OCI-LY1 (cell line): Measurements from ENCODE around the gene TXNRD2.

ENCODE experiments used
- H2AFZ ChIP-seq: fragments of 200-600 bp; sonication (generic), shearing (Covaris generic); 2 replicates; pipeline ENCODE4 v1.6.0; 2014; ENCODE audit warnings: antibody characterized with exemption, mild to moderate bottlenecking, low read length
- H3F3A ChIP-seq: fragments of 200-600 bp; sonication (generic), shearing (Covaris generic); 2 replicates; pipeline ENCODE4 v1.6.0; 2014; ENCODE audit warnings: mild to moderate bottlenecking, antibody characterized with exemption, low read length, moderate library complexity; ENCODE audit not compliant: insufficient read depth
- H3K27ac ChIP-seq: fragments of 200-600 bp; sonication (generic); 2 replicates; pipeline ENCODE4 v1.5.1; 2014; ENCODE audit warnings: low read length, mixed run types, mild to moderate bottlenecking, low read depth; ENCODE audit not compliant: poor library complexity, severe bottlenecking
- H3K27me3 ChIP-seq: fragments of 200-600 bp; sonication (generic); 2 replicates; pipeline ENCODE4 v1.6.0; 2014; ENCODE audit warnings: antibody characterized with exemption, mild to moderate bottlenecking, low read length, moderate library complexity; ENCODE audit not compliant: insufficient read depth
- H3K36me3 ChIP-seq: fragments of 200-600 bp; sonication (generic); 2 replicates; pipeline ENCODE4 v1.6.1; 2014; ENCODE audit warnings: mild to moderate bottlenecking, antibody characterized with exemption, low read length, moderate library complexity, mixed read lengths; ENCODE audit not compliant: insufficient read depth
- H3K4me1 ChIP-seq: fragments of 200-600 bp; sonication (generic); 2 replicates; pipeline ENCODE4 v1.5.1; 2014; ENCODE audit warnings: mild to moderate bottlenecking, low read length, moderate library complexity; ENCODE audit not compliant: insufficient read depth, severe bottlenecking
- H3K4me2 ChIP-seq: fragments of 200-600 bp; sonication (generic), shearing (Covaris generic); 2 replicates; pipeline ENCODE4 v1.6.1; 2014; ENCODE audit warnings: low read length
- H3K4me3 ChIP-seq: fragments of 200-600 bp; sonication (generic); 2 replicates; pipeline ENCODE4 v1.5.1; 2014; ENCODE audit warnings: low read length, low read depth, mild to moderate bottlenecking, mixed read lengths; ENCODE audit not compliant: poor library complexity, severe bottlenecking
- H3K79me2 ChIP-seq: fragments of 200-600 bp; shearing (Covaris generic); 2 replicates; pipeline ENCODE4 v1.6.1; 2016; ENCODE audit warnings: mixed run types, low read length, mixed read lengths; ENCODE audit not compliant: insufficient read depth
- H3K9ac ChIP-seq: fragments of 200-600 bp; sonication (generic), shearing (Covaris generic); 2 replicates; pipeline ENCODE4 v1.6.1; 2014; ENCODE audit warnings: mild to moderate bottlenecking, low read length, mixed read lengths
- H3K9me2 ChIP-seq: fragments of 200-600 bp; sonication (generic), shearing (Covaris generic); 2 replicates; pipeline ENCODE4 v1.6.1; 2014; ENCODE audit warnings: low read depth, mild to moderate bottlenecking, low read length, mixed read lengths
- H3K9me3 ChIP-seq: fragments of 200-600 bp; shearing (Covaris generic); 2 replicates; pipeline ENCODE4 v1.6.1; 2014; ENCODE audit warnings: low read length, mixed read lengths
- H4K20me1 ChIP-seq: fragments of 200-600 bp; sonication (generic), shearing (Covaris generic); 2 replicates; pipeline ENCODE4 v1.6.0; 2016; ENCODE audit warnings: mild to moderate bottlenecking, low read length; ENCODE audit not compliant: insufficient read depth
- EZH2 ChIP-seq: fragments of 200-600 bp; sonication (generic), shearing (Covaris generic); IDR thresholded peaks from 2 replicates; pipeline ENCODE4 v1.8.0; 2017; ENCODE audit warnings: borderline replicate concordance, mixed run types, mild to moderate bottlenecking, antibody characterized with exemption, low read length, moderate library complexity, mixed read lengths
- TF ChIP-seq, protein P1 (sequence below): fragments of 200-600 bp; sonication (generic), shearing (Covaris generic); IDR thresholded peaks from 2 replicates; pipeline ENCODE4 v1.5.1; 2017; ENCODE audit warnings: mild to moderate bottlenecking, antibody characterized with exemption, low read length, moderate library complexity, mixed read lengths

Gene TXNRD2

DNA sequence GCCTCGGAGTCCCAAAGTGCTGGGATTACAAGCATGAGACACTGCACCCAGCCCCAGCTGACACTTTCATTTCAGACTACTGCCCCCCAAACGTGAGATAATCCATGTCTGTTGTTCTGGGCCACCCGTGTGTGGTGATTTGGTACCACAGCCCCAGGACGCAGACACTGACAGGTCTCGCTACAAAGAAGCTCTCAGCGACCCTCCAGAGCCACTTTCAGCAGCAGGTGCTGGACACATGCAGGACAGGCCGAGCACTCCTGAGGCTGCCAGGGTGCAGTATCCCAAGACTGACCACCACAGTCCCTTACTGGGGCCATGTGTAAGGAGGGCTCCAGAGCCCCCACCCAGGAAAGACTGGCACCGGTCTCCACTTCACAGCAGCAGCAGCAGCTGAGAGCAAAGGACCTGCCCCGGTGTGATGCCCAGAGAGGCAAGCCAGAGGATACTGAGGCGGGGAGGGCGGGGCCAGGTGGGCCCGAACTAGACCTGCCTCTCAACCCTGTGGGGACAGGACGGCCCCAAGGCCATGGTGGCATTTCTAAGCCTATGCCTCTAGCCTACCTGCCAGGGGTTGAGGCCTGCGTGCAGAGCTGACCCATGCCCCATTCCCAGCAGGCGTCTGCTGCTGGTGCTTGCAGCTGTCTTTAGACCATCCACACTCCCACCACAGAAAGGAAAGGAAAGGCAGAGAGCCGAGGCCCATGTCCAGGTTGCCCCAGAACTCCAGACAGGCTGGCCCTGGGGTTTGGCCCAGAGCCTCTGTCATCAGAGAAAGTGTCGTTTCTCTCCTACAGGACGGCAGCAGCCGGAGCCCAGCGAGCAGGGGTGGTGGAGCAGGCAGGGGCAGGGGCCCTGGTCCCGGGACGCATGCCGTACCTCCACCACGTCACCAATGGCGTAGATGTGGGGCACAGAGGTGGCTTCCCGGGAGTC lies 58.9 kb downstream of the TXNRD2 start:
- no peak overlapping the region for H3K9ac ChIP-seq
- no peaks in the 10 kb centered on the region for H4K20me1 ChIP-seq
- H3K9me2 ChIP-seq = no peaks in the 10 kb centered on the region
- no peaks in the 10 kb centered on the region for H3K36me3 ChIP-seq
- no peak overlapping the region for H2AFZ ChIP-seq
- H3K4me1 ChIP-seq = peaks cover 20% of the 10 kb centered on the region
- no peak for TF ChIP-seq EZH2
- no peaks in the 10 kb centered on the region for H3K9me3 ChIP-seq
- no peaks in the 10 kb centered on the region for H3F3A ChIP-seq
- H3K4me2 ChIP-seq = no peak overlapping the region
- no peak overlapping the region for H3K4me3 ChIP-seq
- no peaks in the 10 kb centered on the region for H3K79me2 ChIP-seq
- H3K27me3 ChIP-seq = no peaks in the 10 kb centered on the region
- H3K27ac ChIP-seq = no peak overlapping the region

DNA sequence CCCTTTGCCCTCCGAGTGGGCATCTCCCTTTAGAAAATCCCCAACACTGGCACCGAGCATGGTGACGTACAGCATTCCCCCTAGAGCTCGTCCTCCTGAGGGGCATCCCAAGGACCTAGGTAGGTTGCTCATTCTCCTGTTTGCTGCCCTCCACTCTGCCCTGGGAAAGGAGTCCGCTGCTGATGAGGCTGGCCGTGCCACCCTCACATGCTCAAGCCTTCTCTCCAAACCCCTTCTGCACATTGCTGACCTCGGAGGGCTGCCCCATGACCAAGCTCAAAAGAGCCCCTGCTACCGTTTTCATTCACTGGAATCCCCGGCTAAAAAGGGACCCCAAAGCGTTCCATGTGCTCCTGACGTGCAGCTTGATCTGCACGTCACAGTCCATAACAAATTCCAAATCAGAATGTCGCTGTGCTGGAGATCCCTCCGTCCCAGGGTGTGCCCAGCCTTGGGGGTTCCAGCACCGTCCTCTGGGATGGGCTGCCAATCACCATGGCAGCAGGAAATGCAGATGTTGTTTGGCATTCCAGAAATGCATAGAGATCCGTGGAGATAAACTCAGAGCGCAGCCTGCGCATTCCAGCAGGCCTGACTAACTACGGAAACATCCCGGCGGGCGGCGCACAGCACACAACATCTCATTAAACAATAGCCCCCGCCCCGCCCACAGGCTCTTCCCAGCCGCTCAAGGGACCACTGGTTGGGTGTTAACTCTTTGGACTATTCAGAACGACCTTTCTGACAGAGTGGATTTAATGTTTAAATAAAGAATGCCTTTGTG lies 60.6 kb downstream of the TXNRD2 start:
- no peak overlapping the region for H3K4me2 ChIP-seq

DNA sequence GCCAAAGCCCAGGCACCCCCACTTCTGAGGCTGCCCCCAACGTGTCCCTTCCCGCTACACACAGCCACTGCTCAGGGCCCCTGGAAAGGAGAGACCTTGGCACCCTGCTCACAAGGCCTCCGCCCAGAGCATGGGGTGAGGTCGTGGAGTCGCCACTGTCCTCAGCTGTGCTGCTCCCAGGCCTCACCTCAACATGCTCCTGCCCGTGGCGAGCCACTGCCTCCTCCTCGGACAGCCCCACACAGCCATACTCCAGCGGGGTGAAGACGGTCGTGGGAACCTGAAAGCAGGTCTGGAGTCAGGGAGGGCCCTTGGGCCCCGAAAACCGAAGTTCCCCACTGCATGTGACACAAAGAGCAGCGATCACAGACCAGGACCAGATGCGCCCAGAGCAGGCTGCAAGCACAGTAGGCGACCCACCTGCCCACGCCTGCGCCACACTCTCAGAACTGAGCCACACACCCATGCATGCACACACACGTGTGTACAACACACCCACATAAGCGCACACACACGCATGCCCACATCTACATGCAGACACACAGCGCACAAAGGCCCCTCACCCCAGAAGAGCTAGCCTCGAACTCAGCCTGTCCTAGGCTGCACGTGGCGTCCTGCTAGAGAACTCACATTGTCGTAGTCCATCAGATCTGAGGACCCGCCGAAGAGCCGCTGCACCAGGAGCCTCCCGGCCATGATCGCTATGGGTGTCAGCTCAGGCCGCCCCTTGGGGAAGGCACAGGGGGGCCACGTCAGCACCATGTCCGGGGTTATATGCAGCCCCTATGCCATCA lies 61.4 kb downstream of the TXNRD2 start:
- H3K27ac ChIP-seq = no peak overlapping the region

More for the DNA sequence above, 60.6 kb downstream of the TXNRD2 start:
- Histone ChIP-seq H3K79me2 (no peaks in the 10 kb centered on the region), H2AFZ (no peak overlapping the region), H3K9ac (no peak overlapping the region), H3K9me2 (no peaks in the 10 kb centered on the region), H3K36me3 (no peaks in the 10 kb centered on the region), H3K9me3 (no peaks in the 10 kb centered on the region), H3K27me3 (no peaks in the 10 kb centered on the region), H3K4me1 (peaks cover 3% of the 10 kb centered on the region), H3K27ac (no peak overlapping the region), H4K20me1 (no peaks in the 10 kb centered on the region), H3F3A (no peaks in the 10 kb centered on the region), H3K4me3 (no peak overlapping the region)
- TF ChIP-seq, protein P1, sequence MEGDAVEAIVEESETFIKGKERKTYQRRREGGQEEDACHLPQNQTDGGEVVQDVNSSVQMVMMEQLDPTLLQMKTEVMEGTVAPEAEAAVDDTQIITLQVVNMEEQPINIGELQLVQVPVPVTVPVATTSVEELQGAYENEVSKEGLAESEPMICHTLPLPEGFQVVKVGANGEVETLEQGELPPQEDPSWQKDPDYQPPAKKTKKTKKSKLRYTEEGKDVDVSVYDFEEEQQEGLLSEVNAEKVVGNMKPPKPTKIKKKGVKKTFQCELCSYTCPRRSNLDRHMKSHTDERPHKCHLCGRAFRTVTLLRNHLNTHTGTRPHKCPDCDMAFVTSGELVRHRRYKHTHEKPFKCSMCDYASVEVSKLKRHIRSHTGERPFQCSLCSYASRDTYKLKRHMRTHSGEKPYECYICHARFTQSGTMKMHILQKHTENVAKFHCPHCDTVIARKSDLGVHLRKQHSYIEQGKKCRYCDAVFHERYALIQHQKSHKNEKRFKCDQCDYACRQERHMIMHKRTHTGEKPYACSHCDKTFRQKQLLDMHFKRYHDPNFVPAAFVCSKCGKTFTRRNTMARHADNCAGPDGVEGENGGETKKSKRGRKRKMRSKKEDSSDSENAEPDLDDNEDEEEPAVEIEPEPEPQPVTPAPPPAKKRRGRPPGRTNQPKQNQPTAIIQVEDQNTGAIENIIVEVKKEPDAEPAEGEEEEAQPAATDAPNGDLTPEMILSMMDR = no peak
- TF ChIP-seq EZH2 = no peak

More for the DNA sequence above, 61.4 kb downstream of the TXNRD2 start:
- Histone ChIP-seq H3K4me1 (peaks cover 2% of the 10 kb centered on the region), H3K4me3 (no peak overlapping the region), H4K20me1 (no peaks in the 10 kb centered on the region), H3K9ac (no peak overlapping the region), H2AFZ (no peak overlapping the region), H3F3A (no peaks in the 10 kb centered on the region), H3K36me3 (no peaks in the 10 kb centered on the region), H3K9me2 (no peaks in the 10 kb centered on the region), H3K79me2 (no peaks in the 10 kb centered on the region), H3K4me2 (no peak overlapping the region), H3K27me3 (no peaks in the 10 kb centered on the region), H3K9me3 (no peaks in the 10 kb centered on the region)
- TF ChIP-seq, protein P1 = no peak
- no peak for TF ChIP-seq EZH2
